Renal cortical epithelial cell (primary cell): ENCODE data around the gene KCNMA1. TPM values are rescaled to one million over a fixed set of nuclear protein-coding genes. Genes with fewer than 3 reads are reported as not detected.
A peak's percentile ranks its signal among the peaks of the same experiment; 100 is the strongest.

Experiments used
- DNase-seq: peaks from one replicate; pipeline ENCODE4 v3.0.0-alpha.2; 2011; ENCODE audit warnings: low read depth
- total RNA-seq: library from RNA; depleted of rRNA; stranded (reverse); fragments of >200 nt; gene quantifications from 2 replicates; pipeline ENCODE4 v1.2.3, GENCODE V29; 2014

The KCNMA1 gene
- total RNA-seq, 1 donor from 2014 or later, result 12.9 TPM

DNA sequence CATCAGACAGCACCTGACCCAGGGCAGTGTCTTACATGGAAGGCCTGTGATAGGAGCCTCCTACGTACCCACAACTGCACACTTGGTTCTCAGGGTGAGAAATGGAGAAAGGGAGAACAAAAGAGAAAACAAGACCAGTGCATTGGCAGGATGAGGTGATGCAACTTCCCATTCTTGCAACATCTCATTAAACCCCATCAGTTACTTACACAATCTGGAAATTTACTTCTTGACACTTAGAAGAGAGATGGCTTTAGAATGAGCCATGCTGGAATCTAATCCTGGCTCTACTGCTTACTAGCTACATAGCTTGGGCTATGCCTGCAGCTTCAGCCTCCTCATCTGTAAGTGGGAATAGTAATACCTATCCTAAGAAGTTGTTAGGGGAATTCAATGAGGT, 391.7 kb downstream of the KCNMA1 start:
- DNase-seq, result peak; percentile 70

DNA sequence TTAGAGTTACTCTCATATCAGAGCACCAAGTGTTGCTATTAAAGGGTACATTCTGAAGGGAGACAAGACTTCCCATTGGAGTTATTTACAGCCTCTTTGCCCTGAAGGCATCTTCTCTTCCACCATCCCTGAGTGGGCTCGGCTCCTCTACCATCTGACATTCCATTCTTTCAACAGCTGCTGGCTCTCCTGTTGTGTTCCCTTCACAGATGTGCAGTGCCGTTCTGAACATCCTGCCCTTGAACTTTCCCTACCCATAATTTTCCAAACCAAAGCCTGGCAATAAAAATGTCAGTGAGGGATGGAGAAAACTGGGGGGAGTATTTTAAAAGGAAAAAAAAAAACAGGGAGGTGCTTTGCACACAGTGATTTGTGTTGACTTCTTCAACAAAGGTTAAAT, 392.9 kb downstream of the KCNMA1 start:
- no peak for DNase-seq

DNA sequence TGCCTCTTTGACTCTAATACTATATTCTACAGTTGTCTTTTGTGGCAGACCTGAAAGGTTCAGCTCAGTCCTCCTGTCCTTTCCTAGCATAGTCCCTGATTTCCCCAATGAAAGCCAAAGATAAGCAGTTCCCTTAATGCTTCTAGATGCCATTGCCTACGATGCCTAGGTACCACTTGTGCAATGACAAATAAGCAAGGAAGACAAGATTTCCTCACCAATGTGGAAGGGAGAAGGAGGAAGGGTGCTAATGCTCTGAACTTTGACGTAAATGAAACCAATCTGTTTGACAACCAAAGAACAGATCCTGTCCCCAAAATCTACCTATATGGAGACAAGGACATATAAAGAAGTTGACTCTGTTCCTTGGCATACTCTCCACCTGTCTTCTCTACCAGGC, 393.3 kb downstream of the KCNMA1 start:
- no peak for DNase-seq

DNA sequence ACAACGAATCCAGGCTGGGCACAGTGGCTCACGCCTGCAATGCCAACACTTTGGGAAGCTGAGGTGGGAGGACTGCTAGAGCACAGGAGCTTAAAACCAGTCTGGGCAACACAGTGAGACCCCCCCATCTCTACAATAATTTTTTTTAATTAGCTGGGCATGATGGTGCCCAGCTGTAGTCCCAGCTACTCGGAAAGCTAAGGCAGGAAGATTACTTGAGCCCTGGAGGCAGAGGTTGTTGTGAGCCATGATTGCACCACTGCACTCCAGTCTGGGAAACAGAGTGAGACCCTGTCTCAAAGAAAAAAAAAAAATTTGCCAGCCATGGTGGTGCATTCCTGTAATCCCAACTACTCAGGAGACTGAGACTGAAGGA, 396.3 kb downstream of the KCNMA1 start:
- no peak for DNase-seq

DNA sequence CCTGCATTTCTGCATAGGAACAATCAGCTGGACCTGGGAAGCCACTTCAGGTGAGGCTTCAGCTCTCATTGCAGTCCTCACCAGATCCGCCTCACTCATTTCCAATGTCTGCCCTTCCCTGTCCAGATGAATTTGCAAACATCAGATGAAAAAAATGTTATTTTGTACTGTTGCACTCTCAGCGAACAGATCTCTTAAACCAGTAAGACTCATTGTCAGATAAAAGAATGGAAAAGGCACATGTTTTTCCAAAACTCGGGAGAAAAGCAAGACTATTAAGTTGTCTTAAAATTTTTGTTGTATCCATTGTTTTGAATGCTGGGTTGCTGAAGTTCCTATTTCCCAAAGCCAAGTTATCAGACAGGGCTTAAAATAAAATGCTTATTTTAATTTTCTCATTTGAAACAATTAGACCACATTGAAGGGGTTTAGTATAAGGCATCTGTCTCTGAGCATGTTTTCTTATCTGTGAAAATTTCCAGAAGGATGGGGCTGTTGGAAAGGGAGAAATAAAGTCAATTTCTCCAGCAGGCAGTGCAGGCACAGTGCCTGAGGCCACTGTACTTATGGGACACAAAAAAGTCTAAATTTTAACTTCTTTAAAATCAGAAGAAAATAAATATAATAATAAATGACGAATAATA, 396.8 kb downstream of the KCNMA1 start:
- no peak for DNase-seq

DNA sequence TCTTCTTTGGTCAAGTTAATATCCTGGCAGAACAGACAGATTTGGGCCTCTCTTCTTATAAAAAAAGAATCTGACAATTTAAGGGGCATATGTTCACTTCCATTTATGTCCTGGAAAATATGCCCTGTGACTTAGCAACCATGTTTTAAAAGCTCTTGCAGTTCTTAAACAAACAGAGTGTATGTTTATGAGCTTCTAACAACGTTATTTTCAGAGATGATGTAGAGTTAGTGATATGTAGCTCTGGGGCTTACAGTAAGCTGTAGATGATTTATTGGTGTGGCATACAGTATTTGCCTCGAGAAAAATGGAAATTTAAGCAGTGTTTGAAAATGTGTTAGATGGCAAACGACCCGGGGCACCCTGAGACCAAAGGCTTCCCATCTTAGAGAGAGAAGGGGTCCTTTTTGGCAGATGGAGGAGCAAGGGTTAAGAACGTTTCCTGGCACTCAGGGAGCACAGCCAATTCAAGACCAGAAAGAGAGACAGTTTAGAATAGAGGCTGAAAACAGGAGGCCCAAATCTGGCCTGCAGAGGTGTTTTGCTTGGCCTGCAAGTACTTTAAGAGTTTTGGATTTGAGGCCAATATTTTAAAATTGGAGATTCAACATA, 397.5 kb downstream of the KCNMA1 start:
- DNase-seq, result no peak

DNA sequence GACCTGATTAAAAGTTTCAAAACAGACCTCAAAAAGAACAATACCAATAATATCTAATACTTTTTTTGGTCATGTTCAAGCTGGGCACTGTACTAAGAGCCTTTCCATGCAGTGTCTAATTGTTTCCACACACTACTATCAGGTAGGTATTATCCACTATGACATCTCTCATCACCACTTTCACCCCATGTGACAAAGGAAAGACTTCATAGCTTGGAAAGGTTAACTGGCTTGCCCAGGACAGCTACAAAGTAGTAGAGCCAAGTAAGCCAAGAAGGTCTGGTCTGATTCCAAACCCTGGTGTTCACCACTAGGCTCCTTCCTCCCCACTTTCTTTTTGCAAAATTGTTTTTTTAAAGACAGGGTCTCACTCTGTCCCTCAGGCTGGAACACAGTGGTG, 400.5 kb downstream of the KCNMA1 start:
- DNase-seq, result no peak

DNA sequence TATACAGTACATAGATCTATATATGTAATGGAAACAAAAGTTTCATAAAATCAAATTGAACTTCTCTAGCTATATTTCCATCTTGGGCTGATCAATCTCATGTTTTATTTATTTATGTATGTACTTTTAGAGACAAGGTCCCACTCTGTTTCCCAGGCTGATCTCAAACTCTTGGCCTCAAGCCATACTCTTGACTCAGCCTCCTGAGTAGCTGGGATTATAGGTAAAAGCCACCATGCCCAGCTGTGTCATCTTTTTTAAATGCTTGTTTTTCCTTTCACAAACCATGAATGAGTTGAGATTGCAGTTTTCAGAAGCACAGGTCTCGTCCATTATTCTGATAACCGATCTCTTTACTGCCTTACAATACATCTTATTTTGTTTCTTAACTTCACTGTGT, 400.9 kb downstream of the KCNMA1 start:
- peak; percentile 66 for DNase-seq

DNA sequence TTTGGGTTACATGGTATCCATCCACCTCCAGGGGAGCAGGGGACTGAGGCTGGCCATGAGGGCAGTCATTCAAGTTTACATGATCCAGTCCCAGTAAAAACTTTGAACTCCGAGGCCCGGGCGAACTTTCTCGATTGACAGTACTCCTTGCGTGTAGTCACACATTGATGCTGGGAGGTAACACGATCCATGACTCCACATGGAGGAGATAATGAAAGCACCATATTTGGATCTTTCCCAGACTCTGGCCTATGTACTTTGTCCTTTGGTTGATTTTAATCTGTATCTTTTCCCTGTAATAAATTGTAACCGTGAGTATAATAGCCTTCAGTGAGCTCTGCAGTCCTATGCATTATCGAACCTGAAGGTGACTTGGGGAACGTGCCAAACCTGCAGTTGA, 401.6 kb downstream of the KCNMA1 start:
- no peak for DNase-seq

DNA sequence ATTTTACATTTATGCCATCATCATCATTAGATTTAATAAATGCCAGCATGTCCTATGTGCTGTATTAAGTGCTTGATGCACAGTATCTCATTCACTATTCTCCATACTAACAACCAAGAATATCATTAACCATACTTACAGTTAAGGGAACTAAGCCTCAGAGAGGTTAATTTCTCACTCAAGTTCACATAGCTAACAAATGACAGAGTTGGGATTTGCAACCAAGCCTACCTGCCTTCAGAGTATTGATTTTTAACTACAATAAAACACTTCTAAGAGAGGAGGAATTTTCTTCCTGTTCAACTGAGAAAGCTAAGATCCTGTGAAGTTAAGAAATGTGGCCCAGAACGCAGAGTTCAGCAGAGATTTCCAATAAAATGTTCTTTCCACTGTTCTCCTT, 403.0 kb downstream of the KCNMA1 start:
- DNase-seq, result peak; percentile 61

DNA sequence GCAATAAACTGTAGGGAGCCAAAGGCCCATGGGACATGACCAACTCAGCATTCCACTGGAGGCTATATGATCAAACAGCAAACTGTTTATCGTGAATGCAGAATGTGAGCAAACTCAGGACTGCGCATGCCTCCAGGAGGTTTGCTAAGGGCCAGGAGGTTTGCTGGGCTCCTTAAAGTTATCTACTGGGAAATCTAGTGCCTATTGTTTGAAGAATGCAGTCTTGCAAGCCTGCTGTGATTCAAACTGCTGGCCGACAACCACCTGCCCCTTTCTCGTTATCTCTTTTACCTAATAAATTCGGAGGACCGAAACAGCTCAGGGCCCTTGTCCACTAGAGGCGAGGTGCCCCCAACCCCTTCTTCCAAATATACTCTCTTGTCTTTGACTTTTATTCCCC, 404.1 kb downstream of the KCNMA1 start:
- DNase-seq, result no peak

DNA sequence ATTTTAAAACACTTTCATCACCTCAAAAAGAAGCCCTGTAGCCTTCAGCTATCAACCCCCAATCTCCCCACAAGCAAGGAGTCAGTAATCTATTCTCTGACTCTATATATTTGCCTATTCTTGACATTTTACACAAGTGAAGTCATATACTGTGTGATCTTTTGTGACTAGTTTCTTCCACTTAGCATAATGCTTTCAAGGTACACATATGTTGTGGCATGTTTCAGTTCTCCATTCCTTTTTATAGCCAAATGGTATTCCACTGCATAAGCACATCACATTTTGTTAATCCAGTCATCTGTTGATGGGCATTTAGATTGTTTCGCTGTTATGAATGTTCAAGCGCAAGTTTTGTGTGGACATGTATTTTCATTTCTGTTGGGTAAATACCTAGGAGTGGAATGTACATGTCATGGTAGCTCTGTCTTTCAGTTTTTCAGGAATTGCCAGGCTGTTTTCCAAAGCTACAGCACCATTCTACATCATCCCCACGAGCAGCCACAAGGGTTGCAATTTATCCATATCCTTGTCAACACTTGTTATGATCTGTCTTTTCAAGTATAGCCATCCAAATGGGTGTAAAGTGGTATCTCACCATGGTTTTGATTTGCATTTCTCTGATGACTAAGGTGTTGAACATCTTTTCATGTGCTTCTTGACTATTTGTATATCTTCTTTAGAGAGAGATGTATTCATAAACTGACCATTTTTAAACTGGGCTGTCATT, 405.6 kb downstream of the KCNMA1 start:
- no peak for DNase-seq

DNA sequence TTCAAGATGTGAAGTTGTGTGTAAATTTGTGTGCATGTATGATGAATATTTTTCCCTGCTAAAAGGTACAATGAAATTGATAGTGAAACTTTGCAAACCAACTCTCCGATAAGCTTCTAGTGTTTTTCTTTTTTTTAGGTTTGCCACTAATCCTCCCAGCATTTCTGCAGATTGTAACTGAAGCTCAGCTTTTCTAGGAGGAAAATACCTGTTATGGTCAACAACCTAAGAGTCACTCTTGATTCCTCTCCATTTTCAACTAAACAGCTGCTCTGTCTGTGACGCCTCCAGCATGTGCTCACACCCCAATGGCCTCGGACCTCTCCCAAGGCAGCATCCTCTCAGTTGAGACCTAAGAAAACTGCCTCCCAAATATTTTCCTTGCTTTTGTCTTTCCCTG, 406.2 kb downstream of the KCNMA1 start:
- no peak for DNase-seq

DNA sequence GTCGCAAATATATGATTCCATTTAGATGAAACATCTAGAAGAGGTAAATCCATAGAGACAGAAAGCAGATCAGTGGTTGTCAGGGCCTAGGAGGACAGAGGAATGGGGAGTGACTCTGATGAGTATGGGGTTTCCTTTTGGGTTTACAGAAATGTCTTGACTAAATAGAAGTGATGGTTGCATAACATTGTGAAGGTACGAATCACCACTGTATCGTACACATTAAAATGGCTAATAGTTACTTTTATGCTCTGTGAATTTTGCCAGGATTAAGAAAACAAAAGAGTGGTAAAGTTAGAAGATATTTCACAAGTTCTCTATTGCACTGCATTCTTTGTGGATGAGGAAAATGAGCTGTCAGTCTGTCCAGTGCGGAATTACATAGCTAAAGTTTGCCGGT, 407.4 kb downstream of the KCNMA1 start:
- DNase-seq, result peak; percentile 95

DNA sequence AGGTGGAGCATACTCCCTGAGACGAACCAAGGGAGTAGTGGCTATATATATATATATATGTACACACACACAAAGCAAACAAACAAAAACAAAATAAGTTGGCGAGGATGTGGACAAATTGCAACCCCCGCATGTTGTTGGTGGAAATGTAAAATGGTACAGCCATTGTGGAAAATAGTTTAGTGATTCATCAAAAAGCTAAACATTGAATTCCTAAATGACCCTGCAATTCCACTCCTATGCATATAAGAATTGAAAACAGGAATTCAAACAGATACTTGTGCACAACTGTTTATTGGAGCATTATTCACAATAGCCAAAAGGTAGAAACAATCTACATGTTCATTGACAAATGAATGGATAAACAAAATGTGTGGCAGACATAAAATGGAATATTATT, 407.9 kb downstream of the KCNMA1 start:
- DNase-seq, result no peak

DNA sequence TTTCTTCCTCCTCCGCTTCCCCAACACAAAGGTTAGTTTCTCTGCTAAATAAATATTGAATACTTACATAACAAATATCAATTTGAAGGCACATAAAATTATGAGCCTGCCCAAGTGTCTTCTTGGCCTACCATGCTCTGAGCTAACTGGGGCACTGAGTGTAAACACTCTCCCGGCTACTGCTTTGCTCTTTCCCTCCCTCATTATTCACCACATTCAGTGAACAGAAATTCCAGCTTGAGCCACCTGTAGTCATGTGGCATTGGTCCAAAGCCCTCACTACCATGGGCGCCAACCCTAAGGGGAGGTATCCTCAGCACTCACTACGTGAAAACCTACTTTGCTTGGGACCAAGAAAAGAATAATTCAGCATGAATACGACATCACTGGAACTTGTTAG, 409.0 kb downstream of the KCNMA1 start:
- peak; percentile 62 for DNase-seq

DNA sequence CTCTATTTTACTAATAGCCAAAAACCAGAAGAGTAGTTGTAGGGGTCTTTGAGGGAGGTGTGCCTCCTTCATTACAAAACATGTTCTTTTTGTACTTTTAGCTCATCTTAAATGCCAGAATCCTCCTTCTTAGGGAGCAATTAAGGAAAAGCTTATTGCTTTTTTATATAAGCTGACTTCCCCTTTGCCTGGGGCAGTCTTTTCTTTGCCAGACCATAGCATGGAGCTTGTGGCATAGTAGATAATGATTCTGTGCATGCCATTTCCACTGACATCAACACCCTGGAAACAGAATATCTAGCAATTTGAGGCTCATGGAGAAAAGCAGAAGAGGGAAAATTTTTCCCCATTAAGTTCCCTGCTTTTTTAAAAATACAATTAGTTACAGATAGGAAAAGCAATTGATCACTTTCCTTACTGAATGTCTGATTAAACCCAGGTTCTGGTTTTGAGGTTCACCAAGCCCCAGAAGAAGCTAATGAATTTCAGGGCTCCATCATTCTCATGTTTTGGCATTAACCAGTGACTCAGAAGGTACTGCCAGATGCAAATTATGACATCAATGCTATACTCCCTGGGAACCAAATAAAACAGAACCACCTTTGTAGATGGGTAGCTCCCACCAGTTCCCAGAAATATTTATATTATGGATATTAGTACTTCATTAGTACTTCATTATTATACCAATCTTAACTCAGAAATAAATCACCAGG, 410.6 kb downstream of the KCNMA1 start:
- DNase-seq, result no peak

DNA sequence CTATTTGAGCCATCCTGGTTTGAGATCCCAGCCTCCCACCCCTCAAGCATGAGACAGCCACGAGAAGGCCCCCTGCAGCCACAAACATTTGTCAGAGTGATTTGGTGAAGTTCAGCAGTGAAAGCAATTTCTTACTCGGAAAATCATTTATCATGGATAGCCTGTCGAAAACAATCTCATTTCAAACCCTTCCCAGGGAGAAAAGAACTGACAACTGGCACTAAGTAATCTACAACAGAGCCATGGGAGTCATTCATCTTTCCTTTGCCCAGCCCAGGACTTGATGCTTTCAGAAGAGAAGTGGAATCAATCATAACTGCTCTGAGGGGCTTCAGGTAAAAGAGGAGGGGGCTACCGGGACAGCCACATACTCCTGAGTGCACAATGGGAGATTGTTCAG, 411.2 kb downstream of the KCNMA1 start:
- no peak for DNase-seq

DNA sequence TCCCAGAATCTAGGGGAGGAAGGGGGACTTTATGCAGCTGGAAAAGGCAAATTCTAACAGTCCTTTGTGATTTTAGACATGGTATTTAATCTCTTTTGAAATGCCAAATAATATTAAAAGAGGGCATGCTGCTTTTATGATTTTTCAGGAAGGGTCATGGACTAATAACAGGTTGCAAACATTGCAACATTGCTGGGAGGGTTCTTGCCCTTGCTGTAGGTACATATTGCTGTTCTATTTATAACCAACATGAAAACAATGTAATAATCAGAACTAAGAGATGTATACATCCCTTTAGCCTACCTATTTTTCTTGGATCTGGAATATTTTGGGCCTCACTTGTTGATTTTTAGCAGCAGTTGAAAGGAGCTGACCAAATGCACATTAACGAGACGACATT, 411.6 kb downstream of the KCNMA1 start:
- no peak for DNase-seq

DNA sequence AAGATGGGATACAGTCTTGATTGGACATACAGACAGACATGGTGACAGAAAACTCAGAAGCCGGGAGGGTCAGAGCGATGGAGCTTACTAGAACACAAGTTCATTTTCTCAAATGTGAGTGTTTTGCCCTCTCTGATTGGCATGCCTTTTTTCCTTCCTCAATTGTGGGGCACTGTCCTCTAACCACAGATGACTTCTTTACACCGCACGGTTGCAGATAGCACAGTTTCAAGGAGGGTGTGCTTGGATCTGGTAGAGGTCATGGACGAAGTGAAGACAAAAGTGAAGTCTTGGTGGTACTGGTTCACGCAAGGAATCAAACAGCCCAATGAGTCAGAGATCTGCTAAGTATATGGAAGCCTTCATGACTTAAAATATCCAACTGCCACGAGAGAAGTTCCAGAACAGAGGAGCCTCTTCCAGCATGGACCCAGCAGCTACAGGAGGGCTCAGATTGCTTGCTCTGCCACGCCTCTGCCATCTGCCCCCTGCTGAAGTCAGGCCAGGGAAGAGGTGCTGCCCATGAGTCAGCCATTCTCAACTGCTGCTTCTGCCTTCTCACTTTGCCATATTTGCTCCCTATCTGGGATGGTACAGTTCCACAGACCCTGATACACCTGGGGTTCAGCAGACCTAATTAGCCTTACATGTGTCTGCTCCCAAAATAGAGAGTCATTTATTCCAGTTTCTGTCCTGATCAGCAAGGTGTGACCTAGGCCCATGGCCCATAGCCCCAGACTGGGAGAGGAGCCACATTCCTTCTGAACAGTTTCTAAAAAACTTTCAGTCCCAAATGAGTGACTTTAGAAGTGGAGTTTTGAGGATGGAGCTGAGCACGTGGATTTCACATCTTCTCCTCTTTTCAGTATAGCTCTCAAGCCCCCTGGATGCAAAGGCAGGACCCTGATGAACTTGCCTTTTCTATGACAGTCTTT, 413.8 kb downstream of the KCNMA1 start:
- no peak for DNase-seq

DNA sequence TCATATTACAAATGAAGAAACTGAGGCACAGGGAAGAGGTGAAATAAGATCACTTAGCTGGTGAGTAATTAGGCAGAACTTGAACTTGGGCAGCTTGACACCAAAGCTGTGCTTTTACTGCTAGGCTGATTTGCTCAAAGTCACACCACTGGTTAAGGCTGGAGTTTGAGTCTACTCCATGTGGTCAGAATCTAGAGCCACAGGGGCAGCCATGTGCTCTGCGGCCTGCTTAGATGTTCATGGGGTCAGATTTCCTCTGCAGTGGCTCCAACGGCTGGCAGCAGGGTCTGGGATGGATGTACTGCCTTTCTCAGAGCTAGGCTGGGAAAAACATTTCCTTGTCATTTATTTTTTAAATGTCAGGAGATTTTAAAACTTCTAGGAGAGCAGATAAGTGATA, 417.5 kb downstream of the KCNMA1 start:
- no peak for DNase-seq

DNA sequence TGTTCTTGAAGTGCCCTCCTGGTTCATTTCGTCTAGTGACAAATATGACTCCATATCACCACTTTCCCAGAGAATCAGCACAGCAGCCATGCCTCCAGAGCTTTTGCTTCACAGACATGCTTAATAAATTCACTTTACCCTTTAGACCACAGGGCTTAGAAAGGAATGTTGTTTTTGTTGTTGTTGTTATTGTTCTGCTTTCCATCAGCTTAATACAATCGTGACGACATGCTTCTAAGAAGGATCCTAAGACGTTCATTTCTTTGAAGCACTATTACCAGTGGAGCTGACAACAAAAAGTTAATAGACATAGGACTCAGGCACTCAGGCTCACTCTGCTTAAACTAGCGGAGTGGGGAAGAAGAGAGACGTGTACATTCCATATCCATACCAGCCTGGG, 418.6 kb downstream of the KCNMA1 start:
- DNase-seq, result no peak
